ENCODE measurements around the gene MCF2L2.

DNA sequence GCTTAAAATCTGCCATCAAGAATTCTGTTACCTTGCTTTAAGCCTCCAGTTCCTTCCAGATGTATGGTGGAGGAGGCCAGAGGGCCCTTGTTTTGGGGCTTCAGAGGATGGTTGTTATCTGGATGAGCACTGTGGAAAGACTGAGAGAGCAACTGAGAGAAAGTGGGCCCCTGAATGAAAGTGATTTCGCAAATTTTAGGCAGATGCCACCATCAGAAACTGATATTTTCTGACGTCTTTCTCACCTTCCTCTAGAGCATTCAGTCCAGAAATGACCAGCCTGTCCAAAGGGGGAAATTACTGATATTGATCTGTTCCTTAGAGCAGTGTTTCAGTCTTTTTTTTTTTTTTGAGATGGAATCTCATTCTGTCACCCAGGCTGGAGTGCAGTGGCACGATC is 162.0 kb downstream of the MCF2L2 start:
- TF ChIP-seq, protein P1, sequence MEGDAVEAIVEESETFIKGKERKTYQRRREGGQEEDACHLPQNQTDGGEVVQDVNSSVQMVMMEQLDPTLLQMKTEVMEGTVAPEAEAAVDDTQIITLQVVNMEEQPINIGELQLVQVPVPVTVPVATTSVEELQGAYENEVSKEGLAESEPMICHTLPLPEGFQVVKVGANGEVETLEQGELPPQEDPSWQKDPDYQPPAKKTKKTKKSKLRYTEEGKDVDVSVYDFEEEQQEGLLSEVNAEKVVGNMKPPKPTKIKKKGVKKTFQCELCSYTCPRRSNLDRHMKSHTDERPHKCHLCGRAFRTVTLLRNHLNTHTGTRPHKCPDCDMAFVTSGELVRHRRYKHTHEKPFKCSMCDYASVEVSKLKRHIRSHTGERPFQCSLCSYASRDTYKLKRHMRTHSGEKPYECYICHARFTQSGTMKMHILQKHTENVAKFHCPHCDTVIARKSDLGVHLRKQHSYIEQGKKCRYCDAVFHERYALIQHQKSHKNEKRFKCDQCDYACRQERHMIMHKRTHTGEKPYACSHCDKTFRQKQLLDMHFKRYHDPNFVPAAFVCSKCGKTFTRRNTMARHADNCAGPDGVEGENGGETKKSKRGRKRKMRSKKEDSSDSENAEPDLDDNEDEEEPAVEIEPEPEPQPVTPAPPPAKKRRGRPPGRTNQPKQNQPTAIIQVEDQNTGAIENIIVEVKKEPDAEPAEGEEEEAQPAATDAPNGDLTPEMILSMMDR (conservative IDR thresholded peaks at IDR 0.05; ENCODE audit: low read depth in 2 of 2), result no peak
- no peak for TF ChIP-seq EZH2 (IDR thresholded peaks at IDR 0.05; ENCODE audit: low read depth, unreplicated experiment)
- TF ChIP-seq, protein P2, sequence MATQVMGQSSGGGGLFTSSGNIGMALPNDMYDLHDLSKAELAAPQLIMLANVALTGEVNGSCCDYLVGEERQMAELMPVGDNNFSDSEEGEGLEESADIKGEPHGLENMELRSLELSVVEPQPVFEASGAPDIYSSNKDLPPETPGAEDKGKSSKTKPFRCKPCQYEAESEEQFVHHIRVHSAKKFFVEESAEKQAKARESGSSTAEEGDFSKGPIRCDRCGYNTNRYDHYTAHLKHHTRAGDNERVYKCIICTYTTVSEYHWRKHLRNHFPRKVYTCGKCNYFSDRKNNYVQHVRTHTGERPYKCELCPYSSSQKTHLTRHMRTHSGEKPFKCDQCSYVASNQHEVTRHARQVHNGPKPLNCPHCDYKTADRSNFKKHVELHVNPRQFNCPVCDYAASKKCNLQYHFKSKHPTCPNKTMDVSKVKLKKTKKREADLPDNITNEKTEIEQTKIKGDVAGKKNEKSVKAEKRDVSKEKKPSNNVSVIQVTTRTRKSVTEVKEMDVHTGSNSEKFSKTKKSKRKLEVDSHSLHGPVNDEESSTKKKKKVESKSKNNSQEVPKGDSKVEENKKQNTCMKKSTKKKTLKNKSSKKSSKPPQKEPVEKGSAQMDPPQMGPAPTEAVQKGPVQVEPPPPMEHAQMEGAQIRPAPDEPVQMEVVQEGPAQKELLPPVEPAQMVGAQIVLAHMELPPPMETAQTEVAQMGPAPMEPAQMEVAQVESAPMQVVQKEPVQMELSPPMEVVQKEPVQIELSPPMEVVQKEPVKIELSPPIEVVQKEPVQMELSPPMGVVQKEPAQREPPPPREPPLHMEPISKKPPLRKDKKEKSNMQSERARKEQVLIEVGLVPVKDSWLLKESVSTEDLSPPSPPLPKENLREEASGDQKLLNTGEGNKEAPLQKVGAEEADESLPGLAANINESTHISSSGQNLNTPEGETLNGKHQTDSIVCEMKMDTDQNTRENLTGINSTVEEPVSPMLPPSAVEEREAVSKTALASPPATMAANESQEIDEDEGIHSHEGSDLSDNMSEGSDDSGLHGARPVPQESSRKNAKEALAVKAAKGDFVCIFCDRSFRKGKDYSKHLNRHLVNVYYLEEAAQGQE (IDR thresholded peaks at IDR 0.05; ENCODE audit: unreplicated experiment), result no peak
- TF ChIP-seq EZH2phosphoT487 (IDR thresholded peaks at IDR 0.05; ENCODE audit: unreplicated experiment), result no peak
- no peak for TF ChIP-seq POLR2AphosphoS5 (IDR thresholded peaks at IDR 0.05; ENCODE audit: low read depth)
- TF ChIP-seq CREB1 (CRISPR knock-in tag; IDR thresholded peaks at IDR 0.05; ENCODE audit: low read depth), result no peak
- TF ChIP-seq, protein P3, sequence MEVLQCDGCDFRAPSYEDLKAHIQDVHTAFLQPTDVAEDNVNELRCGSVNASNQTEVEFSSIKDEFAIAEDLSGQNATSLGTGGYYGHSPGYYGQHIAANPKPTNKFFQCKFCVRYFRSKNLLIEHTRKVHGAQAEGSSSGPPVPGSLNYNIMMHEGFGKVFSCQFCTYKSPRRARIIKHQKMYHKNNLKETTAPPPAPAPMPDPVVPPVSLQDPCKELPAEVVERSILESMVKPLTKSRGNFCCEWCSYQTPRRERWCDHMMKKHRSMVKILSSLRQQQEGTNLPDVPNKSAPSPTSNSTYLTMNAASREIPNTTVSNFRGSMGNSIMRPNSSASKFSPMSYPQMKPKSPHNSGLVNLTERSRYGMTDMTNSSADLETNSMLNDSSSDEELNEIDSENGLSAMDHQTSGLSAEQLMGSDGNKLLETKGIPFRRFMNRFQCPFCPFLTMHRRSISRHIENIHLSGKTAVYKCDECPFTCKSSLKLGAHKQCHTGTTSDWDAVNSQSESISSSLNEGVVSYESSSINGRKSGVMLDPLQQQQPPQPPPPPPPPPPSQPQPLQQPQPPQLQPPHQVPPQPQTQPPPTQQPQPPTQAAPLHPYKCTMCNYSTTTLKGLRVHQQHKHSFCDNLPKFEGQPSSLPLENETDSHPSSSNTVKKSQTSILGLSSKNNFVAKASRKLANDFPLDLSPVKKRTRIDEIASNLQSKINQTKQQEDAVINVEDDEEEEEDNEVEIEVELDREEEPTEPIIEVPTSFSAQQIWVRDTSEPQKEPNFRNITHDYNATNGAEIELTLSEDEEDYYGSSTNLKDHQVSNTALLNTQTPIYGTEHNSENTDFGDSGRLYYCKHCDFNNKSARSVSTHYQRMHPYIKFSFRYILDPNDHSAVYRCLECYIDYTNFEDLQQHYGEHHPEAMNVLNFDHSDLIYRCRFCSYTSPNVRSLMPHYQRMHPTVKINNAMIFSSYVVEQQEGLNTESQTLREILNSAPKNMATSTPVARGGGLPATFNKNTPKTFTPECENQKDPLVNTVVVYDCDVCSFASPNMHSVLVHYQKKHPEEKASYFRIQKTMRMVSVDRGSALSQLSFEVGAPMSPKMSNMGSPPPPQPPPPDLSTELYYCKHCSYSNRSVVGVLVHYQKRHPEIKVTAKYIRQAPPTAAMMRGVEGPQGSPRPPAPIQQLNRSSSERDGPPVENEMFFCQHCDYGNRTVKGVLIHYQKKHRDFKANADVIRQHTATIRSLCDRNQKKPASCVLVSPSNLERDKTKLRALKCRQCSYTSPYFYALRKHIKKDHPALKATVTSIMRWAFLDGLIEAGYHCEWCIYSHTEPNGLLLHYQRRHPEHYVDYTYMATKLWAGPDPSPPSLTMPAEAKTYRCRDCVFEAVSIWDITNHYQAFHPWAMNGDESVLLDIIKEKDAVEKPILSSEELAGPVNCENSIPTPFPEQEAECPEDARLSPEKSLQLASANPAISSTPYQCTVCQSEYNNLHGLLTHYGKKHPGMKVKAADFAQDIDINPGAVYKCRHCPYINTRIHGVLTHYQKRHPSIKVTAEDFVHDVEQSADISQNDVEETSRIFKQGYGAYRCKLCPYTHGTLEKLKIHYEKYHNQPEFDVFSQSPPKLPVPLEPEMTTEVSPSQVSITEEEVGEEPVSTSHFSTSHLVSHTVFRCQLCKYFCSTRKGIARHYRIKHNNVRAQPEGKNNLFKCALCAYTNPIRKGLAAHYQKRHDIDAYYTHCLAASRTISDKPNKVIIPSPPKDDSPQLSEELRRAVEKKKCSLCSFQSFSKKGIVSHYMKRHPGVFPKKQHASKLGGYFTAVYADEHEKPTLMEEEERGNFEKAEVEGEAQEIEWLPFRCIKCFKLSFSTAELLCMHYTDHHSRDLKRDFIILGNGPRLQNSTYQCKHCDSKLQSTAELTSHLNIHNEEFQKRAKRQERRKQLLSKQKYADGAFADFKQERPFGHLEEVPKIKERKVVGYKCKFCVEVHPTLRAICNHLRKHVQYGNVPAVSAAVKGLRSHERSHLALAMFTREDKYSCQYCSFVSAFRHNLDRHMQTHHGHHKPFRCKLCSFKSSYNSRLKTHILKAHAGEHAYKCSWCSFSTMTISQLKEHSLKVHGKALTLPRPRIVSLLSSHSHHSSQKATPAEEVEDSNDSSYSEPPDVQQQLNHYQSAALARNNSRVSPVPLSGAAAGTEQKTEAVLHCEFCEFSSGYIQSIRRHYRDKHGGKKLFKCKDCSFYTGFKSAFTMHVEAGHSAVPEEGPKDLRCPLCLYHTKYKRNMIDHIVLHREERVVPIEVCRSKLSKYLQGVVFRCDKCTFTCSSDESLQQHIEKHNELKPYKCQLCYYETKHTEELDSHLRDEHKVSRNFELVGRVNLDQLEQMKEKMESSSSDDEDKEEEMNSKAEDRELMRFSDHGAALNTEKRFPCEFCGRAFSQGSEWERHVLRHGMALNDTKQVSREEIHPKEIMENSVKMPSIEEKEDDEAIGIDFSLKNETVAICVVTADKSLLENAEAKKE (CRISPR knock-in tag; IDR thresholded peaks at IDR 0.05), result no peak
- TF ChIP-seq STAT1 (IDR thresholded peaks at IDR 0.05; ENCODE audit: unreplicated experiment), result no peak

Data from GM23338 (cell line).